22Rv1 (cell line): ENCODE results near the gene FIP1L1.

Experiments used
- ZFX ChIP-seq: fragments of 450-650 bp; IDR thresholded peaks from 2 replicates; pipeline ENCODE4 v1.6.1; 2017; ENCODE audit warnings: antibody characterized with exemption, borderline replicate concordance
- TF ChIP-seq, protein P1 (sequence below): fragments of 450-650 bp; IDR thresholded peaks from 2 replicates; pipeline ENCODE4 v1.5.1; 2017; ENCODE audit warnings: mild to moderate bottlenecking

DNA sequence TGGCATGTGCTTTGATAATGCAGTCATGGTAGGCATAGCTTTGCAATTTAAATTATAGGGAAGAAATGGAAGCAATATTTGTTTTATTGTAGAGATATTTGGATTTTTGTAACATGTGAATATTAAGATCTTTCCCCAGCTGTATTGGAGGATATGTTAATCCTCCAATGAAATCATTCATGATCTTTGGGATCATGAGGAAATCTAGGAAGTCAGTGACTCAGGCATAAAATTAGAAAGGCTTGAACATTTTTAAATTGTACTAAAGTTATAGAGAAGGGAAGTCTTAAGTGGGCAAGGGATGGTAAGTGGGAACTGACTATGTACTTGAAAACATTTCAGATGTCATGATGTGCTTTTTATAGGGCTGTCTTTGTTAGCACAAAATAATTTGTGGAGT lies 46.8 kb downstream of the FIP1L1 start:
- TF ChIP-seq, protein P1, sequence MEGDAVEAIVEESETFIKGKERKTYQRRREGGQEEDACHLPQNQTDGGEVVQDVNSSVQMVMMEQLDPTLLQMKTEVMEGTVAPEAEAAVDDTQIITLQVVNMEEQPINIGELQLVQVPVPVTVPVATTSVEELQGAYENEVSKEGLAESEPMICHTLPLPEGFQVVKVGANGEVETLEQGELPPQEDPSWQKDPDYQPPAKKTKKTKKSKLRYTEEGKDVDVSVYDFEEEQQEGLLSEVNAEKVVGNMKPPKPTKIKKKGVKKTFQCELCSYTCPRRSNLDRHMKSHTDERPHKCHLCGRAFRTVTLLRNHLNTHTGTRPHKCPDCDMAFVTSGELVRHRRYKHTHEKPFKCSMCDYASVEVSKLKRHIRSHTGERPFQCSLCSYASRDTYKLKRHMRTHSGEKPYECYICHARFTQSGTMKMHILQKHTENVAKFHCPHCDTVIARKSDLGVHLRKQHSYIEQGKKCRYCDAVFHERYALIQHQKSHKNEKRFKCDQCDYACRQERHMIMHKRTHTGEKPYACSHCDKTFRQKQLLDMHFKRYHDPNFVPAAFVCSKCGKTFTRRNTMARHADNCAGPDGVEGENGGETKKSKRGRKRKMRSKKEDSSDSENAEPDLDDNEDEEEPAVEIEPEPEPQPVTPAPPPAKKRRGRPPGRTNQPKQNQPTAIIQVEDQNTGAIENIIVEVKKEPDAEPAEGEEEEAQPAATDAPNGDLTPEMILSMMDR = no peak
- no peak for TF ChIP-seq ZFX
